NCI-H2227 (cell line): ENCODE measurements around the gene UIMC1.

Source experiments
- DNase-seq: peaks from one replicate; lab custom pipeline; 2025; ENCODE audit not compliant: unreplicated experiment; lab: John Stamatoyannopoulos, UW

The UIMC1 gene

DNA sequence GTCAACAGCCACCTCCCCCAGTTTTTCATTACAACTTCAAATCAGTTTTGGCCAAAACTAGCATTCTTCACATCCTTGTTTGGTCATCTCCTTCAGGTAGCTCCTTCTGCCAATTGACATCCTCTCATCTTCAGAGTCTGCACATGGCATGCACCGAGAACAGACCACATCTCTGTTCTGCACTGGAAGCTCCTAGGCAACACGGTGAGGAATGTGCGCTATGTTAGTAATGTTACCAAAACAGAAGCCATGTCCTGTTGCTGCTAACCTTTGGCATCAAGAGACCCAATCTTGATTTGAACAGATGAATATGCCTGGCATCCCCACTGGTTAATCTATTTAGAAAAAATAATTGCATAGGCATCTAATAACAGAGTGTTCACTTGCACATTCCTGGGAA is 102.3 kb downstream of the UIMC1 start:
- no peak for DNase-seq

DNA sequence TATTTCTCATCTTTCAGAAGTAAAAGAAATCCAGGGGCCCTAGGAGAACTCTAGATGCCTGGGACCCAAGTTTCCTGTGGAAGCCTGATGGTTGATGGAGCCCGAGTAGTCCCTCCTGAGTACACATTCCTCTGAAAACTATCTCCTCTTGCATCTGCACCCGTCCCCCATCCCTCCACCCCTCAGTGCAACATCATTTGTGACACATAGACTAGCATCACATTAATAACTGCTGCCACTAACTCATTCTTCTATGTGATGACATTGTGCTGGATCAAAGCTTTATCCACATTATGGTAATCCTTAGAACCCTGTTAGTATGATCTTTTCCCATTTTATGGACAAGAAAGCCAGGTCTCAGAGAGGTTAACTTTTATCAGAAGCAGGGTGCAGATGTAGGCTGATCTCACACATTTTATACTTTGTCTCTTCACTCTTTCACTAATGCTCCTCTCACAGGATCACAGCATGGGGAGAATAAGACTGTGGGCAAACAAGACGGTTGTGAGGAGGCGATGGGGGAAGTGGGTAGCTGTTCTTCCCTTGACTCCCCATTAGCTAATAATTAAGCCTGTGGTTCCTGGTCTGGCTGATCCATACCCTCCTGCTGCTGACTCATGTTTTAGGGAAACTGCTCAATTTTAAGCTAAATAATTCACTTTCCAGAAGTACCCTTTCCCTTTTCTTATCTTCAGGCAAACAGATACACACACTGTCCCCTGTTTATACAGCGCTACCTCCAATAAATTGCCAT is 103.5 kb downstream of the UIMC1 start:
- no peak for DNase-seq

DNA sequence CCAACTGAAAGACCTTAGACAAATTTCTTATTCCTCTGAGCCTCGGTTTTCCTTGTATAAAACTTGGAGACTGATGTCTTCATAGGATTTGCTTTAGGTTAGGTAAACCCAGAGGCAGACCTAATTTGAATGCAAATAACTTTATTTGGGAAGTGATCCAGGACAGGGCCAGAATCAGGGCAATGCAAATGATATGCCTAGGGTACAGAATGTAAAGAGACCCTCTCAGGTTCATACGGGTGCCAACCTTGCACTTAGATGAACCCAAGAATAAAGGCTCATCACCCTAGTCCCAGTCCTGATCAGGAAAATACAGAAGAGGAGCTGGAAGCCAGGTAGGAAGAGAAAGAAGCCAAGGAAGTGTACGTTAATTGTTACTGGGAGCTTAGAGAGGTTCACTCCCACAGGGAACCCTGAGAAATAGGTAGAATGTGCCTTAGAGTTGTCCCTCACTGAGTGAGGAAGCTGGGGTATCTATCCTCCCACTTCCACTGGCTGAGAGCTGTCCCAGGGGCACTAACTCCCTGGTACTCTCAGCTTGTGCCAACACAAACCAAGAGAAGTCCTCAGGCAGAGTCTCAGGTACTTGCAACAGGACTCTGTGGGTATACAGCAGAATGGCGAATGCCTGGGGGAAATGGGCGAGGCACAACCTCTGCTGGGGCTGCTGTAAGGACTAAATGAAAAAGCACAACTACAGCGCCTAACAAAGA is 104.3 kb downstream of the UIMC1 start:
- no peak for DNase-seq

DNA sequence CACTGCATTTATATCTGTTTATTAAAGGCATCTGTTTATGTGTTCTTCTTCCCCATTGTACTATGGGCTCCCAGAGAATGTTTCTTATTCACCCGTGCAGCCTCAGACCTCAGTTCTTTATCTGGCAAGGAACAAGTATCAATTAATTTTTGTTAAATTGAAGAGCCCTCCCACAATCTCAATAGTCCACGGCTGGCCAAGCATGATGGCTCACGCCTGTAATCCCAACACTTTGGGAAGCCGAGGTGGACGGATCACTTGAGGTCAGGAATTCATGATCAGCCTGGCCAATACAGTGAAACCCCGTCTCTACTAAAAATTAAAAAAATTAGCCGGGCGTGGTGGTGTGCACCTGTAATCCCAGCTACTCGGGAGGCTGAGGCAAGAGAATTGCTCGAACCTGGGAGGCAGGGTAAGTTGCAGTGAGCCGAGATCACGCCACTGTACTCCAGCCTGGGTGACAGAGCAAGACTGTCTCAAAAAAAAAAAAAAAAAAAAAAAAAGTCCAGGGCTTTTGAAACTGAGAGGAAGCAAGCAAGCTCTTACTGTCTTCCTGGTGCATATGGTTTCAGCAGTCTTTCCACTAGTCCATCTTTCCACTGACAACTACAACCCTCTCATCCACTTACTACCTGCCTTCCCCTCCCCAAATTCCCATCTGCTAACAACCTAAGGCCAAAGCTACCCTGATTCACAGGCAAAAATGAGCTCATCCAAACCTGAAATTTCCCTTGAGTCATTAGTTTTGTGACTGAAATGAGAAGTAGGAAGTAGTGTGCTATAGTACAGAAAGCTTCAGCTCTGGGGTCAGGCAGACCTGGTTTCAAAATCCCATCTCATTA is 105.1 kb downstream of the UIMC1 start:
- no peak for DNase-seq

DNA sequence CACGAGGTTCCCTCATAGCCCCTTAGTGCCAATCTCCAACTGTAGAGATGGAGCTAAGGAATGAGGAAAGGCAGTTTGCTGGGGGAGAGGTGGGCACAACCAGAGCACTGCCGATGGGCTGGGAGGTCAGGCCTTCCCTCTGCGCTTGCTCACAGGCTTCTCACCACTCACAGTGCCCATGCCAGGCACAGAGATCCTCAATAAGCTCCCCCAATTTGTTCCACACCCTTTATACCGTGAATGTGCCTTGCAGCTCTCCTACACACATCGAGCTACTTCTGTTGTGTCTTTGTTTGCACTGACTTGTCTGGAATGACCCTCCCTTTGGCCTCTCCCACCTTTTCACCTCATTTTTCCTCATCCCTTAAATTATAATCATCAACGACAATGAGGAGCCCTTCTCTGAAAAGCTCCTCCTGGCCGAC is 105.8 kb downstream of the UIMC1 start:
- DNase-seq, result no peak

DNA sequence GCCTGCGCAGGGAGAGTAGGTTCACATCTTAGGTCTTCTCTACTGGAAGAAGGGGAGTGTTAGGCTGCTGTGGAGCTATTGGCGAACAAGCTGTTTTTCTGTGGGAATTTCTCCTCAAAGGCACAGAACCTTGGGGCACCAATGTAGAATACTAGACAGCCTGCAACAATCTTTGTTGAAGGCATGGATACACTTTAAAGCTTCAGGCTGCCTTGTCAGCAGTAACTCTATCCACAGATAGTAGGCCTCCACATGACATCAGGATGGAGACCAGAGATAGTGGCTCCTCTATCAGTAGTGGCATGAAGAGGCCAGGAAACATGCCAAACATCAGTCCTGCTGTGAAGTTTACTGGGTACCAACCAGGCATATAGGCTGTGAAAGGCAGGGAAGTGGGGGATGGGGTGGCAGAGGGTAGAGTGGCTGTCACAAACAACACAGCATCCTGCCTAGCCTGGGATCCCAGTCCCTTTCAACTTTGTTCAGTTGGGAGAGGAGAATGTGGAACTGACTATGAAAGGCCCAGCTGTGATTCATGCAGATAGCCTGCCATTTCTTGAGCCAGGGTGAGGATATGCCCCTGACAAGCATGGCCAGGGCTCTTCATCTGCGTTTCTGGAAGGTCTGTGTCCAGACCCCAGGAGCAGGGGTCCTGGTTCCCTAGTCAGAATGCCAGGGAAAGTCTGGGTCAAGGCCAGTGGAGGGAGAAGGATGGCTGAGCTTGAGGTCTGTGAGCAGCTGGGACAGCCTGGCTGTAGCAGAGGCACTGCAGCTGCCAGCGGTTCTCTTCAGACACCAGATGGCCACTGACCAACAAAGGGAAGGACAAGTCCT is 106.4 kb downstream of the UIMC1 start:
- DNase-seq, result no peak

DNA sequence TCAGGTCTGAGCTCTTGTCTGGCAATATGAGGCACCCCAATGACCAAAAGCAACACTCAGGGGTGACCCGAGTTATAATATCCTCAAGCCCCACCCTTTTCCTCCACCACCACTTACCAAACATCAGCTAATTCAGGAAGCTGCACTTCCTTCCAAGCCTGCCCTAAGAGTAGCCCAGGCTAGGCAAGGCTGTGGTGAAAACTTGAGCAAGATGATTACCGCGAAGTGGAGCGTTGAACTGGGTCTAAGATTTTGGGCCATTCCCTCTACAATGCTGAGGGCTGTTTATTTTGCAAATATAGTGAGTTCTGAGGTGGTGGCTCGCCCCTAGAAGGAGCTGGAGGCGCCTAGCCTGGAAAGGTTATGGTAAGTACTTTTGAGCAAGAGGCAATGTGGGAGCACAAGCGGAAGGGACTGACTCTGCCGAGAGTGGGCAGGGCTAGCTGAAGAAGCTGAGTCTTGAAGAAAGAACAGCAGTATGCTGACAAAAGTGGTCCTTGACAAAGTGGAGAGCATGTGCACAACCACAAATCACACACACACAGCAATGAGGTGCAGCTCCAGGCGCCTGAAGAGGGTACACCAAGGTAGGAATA is 107.2 kb downstream of the UIMC1 start, which contains the start of gene HK3:
TSS of gene HK3 (minus strand) at position 51 of the 596 bp plus-strand sequence. CDS start 3,187 bp downstream, outside the sequence.
- DNase-seq, result no peak

DNA sequence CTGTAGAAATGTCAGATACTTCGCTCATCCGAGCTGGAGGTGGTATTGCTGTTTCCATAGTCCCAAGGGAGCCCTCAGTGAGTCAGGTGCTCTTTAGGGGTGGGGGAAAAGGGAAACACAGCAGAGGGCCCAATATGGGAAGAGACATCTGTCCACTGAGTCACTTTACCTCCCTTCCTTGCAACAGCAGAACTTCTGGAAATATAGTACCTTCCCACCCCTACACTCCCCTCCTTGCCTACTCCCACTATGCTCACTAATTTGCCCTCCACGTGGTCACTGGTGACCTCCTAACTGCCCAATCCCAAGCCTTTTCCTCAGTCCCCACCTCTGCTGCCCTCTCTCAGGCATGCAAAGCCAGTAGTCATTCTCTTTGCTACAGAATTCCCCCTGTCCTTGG is 109.3 kb downstream of the UIMC1 start:
- no peak for DNase-seq

DNA sequence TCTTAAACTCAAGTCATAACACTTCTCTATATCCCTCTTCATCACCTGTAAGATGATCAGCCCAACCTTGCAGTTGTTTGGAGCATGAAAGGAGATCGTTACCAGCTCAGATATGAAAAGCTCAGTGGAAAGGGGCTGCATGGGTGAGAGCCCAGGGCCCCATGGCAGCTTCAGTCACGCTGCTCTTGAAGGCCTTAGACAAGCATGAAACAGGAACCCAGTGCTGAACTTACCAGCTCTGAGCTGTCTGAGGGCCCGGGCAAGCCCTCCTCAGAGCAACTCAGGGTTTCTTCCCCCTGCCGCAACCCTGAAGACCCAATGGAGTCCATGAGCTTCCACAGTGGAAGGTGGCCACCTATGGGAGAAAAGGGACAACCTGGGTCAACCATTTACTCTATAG is 110.7 kb downstream of the UIMC1 start:
- no peak for DNase-seq

DNA sequence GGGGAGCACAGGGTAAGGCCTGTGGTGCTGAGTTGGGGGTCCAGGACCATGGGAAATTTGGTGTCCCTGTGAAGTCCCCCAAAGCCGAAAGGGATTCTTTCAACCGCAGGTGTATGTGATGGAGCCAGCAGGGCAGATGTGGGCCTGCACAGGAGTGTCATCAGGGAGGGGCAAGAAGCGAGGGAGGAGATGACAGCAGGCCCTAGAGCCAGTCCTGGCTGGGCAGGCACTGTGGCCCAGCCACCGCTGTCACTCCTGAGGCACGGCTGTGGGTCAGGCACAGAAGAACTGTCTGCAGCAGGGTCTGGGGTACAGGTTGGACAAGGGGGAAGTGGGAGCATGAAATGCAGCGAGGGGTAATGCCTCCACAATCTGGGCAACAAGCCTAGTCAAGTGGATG is 112.3 kb downstream of the UIMC1 start:
- DNase-seq, result no peak

DNA sequence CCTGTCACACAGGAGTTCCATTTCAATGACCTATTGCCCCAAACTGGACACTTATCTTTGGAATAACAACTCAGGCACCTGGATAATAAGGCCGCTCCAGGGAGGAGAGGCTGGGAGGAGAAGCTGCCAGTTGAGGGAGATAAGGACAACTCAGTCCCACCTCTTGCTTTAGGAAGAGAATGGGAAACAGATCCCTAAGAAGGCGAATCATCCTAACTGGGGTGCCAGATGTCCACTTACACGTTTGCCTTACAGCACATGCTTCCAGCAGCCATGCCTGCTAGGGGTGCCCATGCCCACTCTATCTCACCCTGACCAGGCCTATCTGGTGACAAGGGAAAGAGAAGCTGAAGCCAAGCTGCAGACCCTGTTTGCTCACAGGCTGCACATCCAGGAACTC is 113.9 kb downstream of the UIMC1 start:
- no peak for DNase-seq

DNA sequence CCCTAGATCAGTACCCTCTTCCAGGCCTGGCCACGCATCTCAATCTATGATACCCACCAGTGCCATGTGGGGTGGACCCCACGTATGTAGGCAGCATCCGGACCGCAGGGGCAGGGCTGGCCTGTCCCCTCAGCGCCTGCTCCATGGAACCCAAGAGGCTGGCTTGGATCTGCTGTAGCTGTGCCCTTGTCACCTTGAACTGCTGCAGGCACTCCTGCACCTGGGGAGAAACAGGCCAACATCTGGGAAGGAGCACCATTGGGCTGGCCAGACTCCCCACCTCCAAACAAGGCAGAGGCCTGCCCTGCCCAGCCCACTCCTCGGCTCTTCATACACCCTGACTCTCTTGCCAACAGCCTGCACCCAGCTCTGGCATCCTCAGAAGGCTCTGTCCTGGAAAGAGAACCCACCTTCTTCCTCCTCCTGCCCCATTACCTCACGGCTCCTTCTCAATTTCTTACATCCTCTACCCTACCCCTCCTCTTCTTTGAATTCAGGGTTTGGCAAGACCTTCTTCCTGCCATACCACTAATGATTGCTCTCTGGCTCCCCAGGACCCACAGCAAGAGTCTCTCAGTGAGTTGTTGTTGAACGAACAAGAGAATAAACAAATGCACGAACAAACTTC is 115.1 kb downstream of the UIMC1 start:
- no peak for DNase-seq

DNA sequence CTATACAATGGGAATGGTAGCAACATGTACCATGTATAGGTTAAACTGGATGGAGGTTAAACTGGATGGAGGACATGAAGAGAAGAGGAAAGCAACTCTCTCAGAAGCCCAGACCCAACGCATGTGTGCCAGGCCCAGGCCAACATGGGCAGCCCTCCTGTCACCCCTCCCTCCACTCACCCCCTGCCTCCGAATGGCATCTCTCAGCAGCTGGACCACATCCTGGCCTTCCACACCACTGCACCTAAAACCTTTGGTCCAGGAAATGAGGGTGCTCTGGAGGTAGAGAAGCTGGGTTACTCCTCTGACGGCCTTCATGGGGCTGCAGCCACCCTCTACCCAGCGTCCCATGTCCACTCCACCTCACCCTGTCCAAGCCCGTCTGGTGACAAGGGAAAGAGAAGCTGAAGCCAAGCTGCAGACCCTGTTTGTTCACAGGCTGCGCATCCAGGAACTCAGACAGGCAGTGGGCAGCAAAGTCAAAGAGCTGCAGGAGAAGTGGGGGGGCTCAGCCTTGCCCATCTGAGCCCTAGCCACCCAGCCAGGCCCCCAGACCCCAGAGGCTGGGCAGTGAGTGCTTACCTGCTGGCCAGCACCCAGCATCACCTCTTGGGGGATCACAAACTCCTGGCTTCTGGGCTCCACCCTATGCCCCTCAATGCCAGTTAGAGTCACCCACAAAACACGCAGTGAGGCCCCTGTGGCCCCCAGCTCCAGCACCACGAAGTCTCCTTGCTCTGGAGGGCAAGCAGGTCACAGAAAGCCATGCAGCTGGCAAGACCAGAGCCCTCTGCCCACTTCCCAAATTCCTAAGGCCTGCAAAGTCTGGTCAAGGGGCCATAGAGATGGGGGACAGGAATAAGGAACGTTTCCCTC is 115.9 kb downstream of the UIMC1 start:
- DNase-seq, result no peak

DNA sequence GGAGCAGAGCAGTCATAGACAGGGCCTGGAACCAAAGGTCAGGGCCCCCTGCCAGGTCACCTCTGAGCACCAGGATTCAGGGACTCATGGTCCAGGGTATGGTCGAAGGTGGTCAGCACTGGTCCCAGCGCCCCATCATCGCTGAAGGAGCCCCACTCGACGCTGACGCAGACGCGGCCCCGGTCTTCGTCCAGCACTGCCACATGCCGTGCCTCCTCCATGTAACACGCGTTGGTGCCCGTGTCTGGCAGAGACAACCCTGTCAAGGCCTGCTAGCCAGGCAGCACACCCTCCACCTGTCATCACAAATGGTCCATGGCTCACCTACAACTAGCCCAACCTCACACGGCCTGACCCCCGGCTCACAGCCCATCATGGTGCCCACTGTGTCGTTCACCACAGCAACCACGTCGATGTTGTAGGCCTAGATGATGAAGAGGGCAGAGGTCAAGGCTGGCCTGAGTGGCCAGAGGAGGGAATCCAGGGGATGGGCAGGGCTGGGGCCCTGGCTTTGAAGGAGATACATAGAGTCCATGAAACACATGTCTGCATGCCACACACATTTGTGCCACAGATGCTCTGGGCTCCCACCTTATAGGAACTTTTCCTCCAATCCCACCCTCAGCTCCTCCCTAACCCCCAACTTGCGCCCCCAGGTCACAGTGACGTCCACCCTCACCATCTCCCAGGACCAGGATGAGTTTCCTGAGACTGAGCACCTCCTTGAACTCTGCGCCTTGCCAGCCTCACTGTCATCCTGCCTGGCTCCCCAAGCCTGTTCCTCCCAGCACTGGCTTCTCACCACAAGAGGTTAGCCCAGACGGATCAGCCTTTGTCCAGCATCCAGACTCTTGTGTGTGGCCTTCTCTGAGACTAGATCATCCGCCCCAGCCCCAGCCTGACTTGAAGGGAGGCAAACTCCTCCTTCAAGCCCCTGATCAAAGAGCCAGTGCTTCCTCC is 117.0 kb downstream of the UIMC1 start:
- no peak for DNase-seq

DNA sequence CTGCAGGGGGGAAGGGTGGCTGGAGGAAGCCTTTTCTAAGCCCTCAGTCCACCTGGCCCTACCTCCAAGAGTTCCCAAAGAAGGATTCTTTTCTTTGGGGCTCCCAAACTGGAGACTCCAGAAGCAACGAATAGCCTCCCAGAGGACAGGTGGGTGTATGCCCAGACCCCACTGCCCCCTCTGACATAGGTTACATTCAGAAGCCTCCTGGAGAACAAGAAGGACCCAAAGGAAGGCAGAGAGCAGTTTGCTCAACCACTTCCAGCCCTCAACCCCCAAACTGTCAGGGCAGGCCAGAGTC is 117.8 kb downstream of the UIMC1 start:
- no peak for DNase-seq

DNA sequence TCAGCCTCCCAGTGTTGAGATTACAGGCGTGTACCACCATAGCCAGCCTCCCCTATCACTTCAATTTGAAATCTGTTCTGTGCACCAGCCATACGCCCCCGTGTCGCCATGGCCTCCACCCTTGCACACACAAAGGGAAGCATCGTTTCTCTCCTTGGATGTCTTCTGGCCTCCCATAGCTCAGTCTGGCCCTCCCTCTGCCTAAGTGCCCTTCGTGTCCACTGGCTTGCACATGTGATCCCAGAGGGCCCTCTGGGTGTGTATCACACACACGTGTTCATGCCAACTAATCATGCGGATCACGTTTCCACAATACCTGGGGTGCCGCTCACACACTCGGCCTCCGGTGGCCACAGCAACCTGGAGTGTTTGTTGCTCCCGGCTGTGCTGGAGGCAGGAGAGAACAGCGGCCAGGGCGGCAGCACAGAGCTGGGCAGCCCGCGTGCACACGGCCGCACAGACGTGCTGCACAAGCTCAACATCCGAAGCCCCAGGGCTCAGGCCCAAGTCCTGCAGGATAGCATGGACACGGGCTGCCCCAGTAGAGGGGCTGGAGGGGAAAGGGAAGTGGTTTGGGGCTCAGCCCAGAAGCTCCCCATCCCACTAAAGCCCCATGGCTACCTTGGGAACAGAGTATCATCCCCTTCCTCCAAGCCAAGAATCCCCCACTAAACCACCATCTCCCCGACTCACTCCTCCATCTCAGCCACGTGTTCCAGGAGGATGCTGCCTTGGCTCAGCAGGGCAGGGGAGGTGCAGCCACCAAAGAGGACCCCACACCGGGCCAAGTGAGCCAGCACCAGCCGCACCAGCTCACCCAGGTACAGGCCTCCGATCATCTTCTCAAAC is 118.3 kb downstream of the UIMC1 start:
- DNase-seq, result no peak

DNA sequence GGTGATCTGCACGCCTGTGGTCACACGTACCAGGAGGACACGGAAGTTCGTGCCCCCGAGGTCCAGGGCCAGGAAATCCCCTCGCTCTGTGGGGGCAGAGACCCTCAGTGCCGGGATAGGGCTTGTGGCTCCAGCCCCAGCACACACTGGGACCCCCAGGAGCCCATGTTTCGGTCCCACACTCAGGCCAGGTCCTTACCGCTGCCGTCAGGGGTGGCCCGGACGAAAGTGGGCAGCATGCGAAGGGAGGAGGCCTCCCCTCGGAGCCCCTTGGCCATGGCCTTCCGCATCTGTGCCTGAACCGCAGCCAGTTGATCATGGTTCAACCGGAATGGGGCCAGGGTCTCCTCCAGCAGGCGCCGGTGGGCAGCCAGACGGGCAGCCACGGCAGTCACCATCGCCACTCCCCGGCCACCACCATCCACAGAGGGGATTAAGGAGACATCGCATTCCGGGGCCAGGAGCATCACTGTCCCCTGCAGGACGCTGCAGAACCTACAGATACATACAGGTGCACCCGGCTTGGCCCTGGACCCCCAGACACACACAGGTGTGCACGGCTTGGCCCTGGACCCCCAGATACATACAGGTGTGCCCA is 119.2 kb downstream of the UIMC1 start:
- DNase-seq, result no peak
